Adrenal gland (tissue), 12 donors: ENCODE results near the gene B3GNT4. TPM values are rescaled to one million over a fixed set of nuclear protein-coding genes. Genes with fewer than 3 reads are reported as not detected.
A peak's percentile ranks its signal among the peaks of the same experiment; 100 is the strongest.

Source experiments
- DNase-seq, 7 donors: peaks; one replicate each; pipeline ENCODE4 v3.0.0-alpha.2; 2019 to 2020
- H3K27ac ChIP-seq, 5 donors: fragments of 200-600 bp; sonication (generic) in 4 of 5; 1 replicate in 3 of 5; 2 replicates in 2 of 5; pipeline versions ENCODE4 v1.5.1 to v1.8.0; 2016 to 2020; ENCODE audit warnings: mild to moderate bottlenecking in 1 of 5
- H3K27me3 ChIP-seq: fragments of 200-600 bp; 2 replicates; pipeline ENCODE4 v1.8.0; 2021
- H3K36me3 ChIP-seq, 2 donors: fragments of 200-600 bp; replicated peaks in 1 of 2; 1 replicate in 1 of 2; 2 replicates in 1 of 2; pipeline versions ENCODE4 v1.5.1 to v1.8.0; 2018 to 2022
- H3K4me1 ChIP-seq, 2 donors: fragments of 200-600 bp; replicated peaks in 1 of 2; 1 replicate in 1 of 2; 2 replicates in 1 of 2; pipeline versions ENCODE4 v1.5.1 to v1.8.0; 2018 to 2021
- H3K4me3 ChIP-seq, 4 donors: fragments of 200-600 bp; sonication (generic) in 3 of 4; one replicate each; pipeline ENCODE4 v1.5.1; 2016 to 2018
- H3K9me3 ChIP-seq, 3 donors: fragments of 200-600 bp; sonication (generic) in 1 of 3; replicated peaks in 1 of 3; 1 replicate in 2 of 3; 2 replicates in 1 of 3; pipeline versions ENCODE4 v1.5.1 to v1.8.0; 2016 to 2021
- CTCF ChIP-seq, 6 experiments: fragments of 450-650 bp in 4 of 6; fragments of 200-600 bp in 2 of 6; sonication (generic) in 1 of 6; IDR thresholded peaks; 1 replicate in 5 of 6; 2 replicates in 1 of 6; pipeline versions ENCODE4 v1.5.1 to v1.8.0; 2016 to 2021; ENCODE audit warnings: antibody characterized with exemption in 6 of 6, mild to moderate bottlenecking in 2 of 6, moderate library complexity in 1 of 6
- POLR2A ChIP-seq, 2 donors: fragments of 450-650 bp; IDR thresholded peaks; one replicate each; pipeline ENCODE4 v1.6.1; 2017; ENCODE audit warnings: antibody characterized with exemption in 2 of 2, mild to moderate bottlenecking in 2 of 2, moderate library complexity in 1 of 2
- WGBS, 4 donors: extraction: QIAGEN DNeasy Blood & Tissue Kit in 2 of 4; methylation state at CpG; one replicate each; pipeline versions ENCODE4 v1.1.5 to v1.1.7; 2013 to 2017; 5-methylcytosine and 5-hydroxymethylcytosine counted together
- intact Hi-C, 2 donors: fragments of 100-400 bp; cut with DNase I; formaldehyde crosslinking; loops; one replicate each; pipeline versions ENCODE4 v1.14.1 to v1.15.0; 2022 to 2023
- polyA plus RNA-seq, 3 donors: library from polyadenylated mRNA; stranded (reverse); fragments of 200-250 nt in 2 of 3; fragments of 350-450 nt in 1 of 3; fragmentation: Illumina TruSeq in 1 of 3; extraction: RNeasy Lipid Tissue Mini Kit (QIAGEN cat#74804) in 1 of 3; gene quantifications; one replicate each; pipeline ENCODE4 v1.2.3, GENCODE V29; 2013 to 2014
- total RNA-seq, 9 donors: library from RNA; depleted of rRNA in 4 of 9; stranded (reverse); fragments of >200 nt in 4 of 9; fragments of 120-200 nt in 1 of 9; fragmentation: NEBNext Ultra II Directional in 1 of 9; extraction: Animal tissue kit (Norgen Biotek cat#: 25700) in 1 of 9; gene quantifications; one replicate each; pipeline versions ENCODE4 v1.1.0 to v1.2.4, GENCODE V29; 2013 to 2023
- donor health status: healthy with polysubstance abuse.
- donor health status: Bipolar disorder and iron deficiency.
- donor health status: DM: yes; HTN: yes; CAD: no.
- donor health status: DM: no; HTN: no; CAD: no.
- donor health status: DM: no; HTN: no; CAD: no.
- donor health status: DM: yes; HTN: yes; CAD: no.

The B3GNT4 gene
- total and polyA plus RNA-seq, 12 donors, result 0.17 to 4.0 (median 1.0) TPM; not detected in 5

- H3K36me3 ChIP-seq, result peaks cover 0 to 36% of the 10 kb centered on the region in 2 donors
- intact Hi-C loops, result no loop called here
- peak in 3 of 7 donors; percentile 33 to 76 (median 33) for DNase-seq
- peaks cover 8% of the 10 kb centered on the region in 2 donors for H3K4me1 ChIP-seq
- H3K4me3 ChIP-seq, result no peak overlapping the region
- WGBS, 4 donors, result 42 to 55% (median 44%) methylated on average over 19 to 23 of the region's 23 CpGs
- TF ChIP-seq POLR2A (IDR thresholded peaks at IDR 0.05) (no peak), CTCF (IDR thresholded peaks at IDR 0.05) (no peak)
- H3K27ac ChIP-seq, result peak overlapping the region in 1 of 5 donors; percentile 12
- H3K9me3 ChIP-seq, result no peaks in the 10 kb centered on the region
- peaks cover 29% of the 10 kb centered on the region for H3K27me3 ChIP-seq
These were observed 1.8 kb downstream of the B3GNT4 start for GRCh38 chr12:122205053-122205925.

GRCh38 chr12:122206111-122206881 is 2.8 kb downstream of the B3GNT4 start:
- no peaks in the 10 kb centered on the region for H3K9me3 ChIP-seq
- DNase-seq, result no peak
- peaks cover 0 to 46% of the 10 kb centered on the region in 2 donors for H3K36me3 ChIP-seq
- WGBS, 4 donors, result 57 to 86% (median 61%) methylated on average over 12 to 27 of the region's 27 CpGs
- peaks cover 21% of the 10 kb centered on the region for H3K27me3 ChIP-seq
- H3K27ac ChIP-seq, result no peak overlapping the region
- H3K4me3 ChIP-seq, result no peak overlapping the region
- peaks cover 8% of the 10 kb centered on the region in 2 donors for H3K4me1 ChIP-seq
- intact Hi-C loops, result no loop called here
- TF ChIP-seq CTCF (IDR thresholded peaks at IDR 0.05), result no peak
- TF ChIP-seq POLR2A (IDR thresholded peaks at IDR 0.05), result no peak

- Histone ChIP-seq H3K4me1 (peaks cover 8% of the 10 kb centered on the region in 2 donors), H3K4me3 (no peak overlapping the region), H3K9me3 (no peaks in the 10 kb centered on the region), H3K27me3 (peaks cover 18% of the 10 kb centered on the region), H3K36me3 (peaks cover 0 to 53% of the 10 kb centered on the region in 2 donors), H3K27ac (no peak overlapping the region)
- intact Hi-C loops, result no loop called here
- 83 to 93% (median 84%) methylated on average over 2 to 8 of the region's 8 CpGs for WGBS, 4 donors
- TF ChIP-seq POLR2A (IDR thresholded peaks at IDR 0.05) (no peak), CTCF (IDR thresholded peaks at IDR 0.05) (no peak)
- DNase-seq, result no peak
These were observed 3.5 kb downstream of the B3GNT4 start for GRCh38 chr12:122206976-122207375.

- no peak overlapping the region for H3K27ac ChIP-seq
- H3K4me1 ChIP-seq, result peaks cover 8% of the 10 kb centered on the region in 2 donors
- no peak for DNase-seq
- H3K36me3 ChIP-seq, result peaks cover 0 to 57% of the 10 kb centered on the region in 2 donors
- peaks cover 14% of the 10 kb centered on the region for H3K27me3 ChIP-seq
- H3K9me3 ChIP-seq, result no peaks in the 10 kb centered on the region
- WGBS, 4 donors, result 89 to 93% (median 92%) methylated on average over 8 of the region's 8 CpGs
- intact Hi-C loops, result no loop called here
- TF ChIP-seq POLR2A (IDR thresholded peaks at IDR 0.05), result no peak
- no peak for TF ChIP-seq CTCF (IDR thresholded peaks at IDR 0.05)
- H3K4me3 ChIP-seq, result no peak overlapping the region
These were observed 3.9 kb downstream of the B3GNT4 start for GRCh38 chr12:122207391-122207790.
